ENCODE data around the gene CRABP2.

The CRABP2 gene

DNA sequence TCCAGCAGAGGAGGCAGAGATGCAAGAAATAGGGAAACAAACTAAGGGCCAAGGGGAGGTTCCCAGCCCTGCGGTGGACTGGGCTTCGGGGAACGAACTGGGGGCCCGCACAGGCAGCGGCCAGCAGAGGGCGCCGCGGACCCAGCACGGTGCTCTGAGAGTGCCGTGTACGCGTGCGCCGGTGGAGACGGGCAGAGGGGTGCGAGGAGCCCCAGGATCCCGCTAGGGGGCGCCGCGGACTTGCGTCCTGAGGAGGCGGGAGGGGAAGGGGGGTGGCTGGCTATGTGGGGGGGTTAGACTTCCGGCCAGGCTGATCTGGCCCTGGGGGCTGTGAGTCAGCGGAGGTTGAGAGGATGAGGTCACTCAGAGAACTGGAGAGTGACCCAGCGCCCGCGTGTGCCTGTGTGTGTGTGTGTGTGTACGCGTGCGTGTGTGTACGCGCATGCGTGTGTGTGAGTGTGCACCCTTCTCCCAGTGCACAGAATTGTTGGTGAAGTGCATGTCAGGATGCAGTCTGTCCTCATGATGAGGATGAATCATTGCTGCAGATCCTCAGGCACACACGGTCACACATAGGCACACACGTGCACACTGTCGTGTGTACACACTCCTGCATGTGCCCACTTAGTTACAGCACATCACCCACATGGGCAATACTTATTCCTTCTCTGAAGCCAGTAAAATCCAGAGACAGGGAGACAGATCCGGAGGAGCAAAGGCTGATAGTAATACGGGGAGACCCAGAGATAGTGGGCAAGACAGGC, 45.2 kb downstream of the CRABP2 start:
- peak; percentile 99 for DNase-seq (ENCODE audit: low read depth, low spot score)
- peaks cover 66% of the 10 kb centered on the region for H3K4me1 ChIP-seq (ENCODE audit: insufficient read depth, insufficient read length)
- H3K9ac ChIP-seq (ENCODE audit: insufficient read length, low read depth) = peak overlapping the region; percentile 50
- H3K36me3 ChIP-seq (ENCODE audit: insufficient read depth, insufficient read length, low read length) = no peaks in the 10 kb centered on the region
- TF ChIP-seq SUZ12 (IDR thresholded peaks at IDR 0.05; ENCODE audit: extremely low read depth, insufficient read depth, insufficient read length) = no peak
- no peak for TF ChIP-seq YY1 (IDR thresholded peaks at IDR 0.05; ENCODE audit: insufficient read depth, insufficient read length)
- TF ChIP-seq ZNF274 (IDR thresholded peaks at IDR 0.05; ENCODE audit: low read depth, low read length) = no peak
- no peak overlapping the region for H3K4me3 ChIP-seq (ENCODE audit: insufficient read length, low read depth)
- no peaks in the 10 kb centered on the region for H3K9me3 ChIP-seq (ENCODE audit: insufficient read depth, low read length)
- peaks cover 44% of the 10 kb centered on the region for H3K27me3 ChIP-seq (ENCODE audit: insufficient read depth, insufficient read length)

DNA sequence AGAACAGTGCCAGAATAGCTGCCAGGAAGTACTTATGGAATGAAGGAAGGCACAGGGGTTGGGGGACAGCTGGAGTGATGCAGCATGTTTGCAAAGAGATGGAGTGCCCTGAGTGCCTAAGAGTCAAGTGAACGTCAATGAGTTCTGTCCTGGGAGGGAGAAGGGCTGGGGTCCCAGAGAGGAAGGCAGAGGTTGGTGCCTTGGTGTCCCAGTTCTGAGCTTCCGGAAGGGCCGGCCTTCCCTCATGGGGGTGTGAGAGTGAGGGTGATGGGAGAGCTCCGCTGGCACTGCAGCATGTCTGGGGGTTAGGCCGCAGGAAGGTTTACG, 45.8 kb downstream of the CRABP2 start:
- peak overlapping the region; percentile 50 for H3K9ac ChIP-seq (ENCODE audit: insufficient read length, low read depth)
- H3K27me3 ChIP-seq (ENCODE audit: insufficient read depth, insufficient read length) = peaks cover 44% of the 10 kb centered on the region
- no peaks in the 10 kb centered on the region for H3K9me3 ChIP-seq (ENCODE audit: insufficient read depth, low read length)
- TF ChIP-seq ZNF274 (IDR thresholded peaks at IDR 0.05; ENCODE audit: low read depth, low read length) = no peak
- no peak for TF ChIP-seq SUZ12 (IDR thresholded peaks at IDR 0.05; ENCODE audit: extremely low read depth, insufficient read depth, insufficient read length)
- no peak for TF ChIP-seq YY1 (IDR thresholded peaks at IDR 0.05; ENCODE audit: insufficient read depth, insufficient read length)
- DNase-seq (ENCODE audit: low read depth, low spot score) = no peak
- H3K4me3 ChIP-seq (ENCODE audit: insufficient read length, low read depth) = no peak overlapping the region
- no peaks in the 10 kb centered on the region for H3K36me3 ChIP-seq (ENCODE audit: insufficient read depth, insufficient read length, low read length)
- peaks cover 64% of the 10 kb centered on the region for H3K4me1 ChIP-seq (ENCODE audit: insufficient read depth, insufficient read length)

DNA sequence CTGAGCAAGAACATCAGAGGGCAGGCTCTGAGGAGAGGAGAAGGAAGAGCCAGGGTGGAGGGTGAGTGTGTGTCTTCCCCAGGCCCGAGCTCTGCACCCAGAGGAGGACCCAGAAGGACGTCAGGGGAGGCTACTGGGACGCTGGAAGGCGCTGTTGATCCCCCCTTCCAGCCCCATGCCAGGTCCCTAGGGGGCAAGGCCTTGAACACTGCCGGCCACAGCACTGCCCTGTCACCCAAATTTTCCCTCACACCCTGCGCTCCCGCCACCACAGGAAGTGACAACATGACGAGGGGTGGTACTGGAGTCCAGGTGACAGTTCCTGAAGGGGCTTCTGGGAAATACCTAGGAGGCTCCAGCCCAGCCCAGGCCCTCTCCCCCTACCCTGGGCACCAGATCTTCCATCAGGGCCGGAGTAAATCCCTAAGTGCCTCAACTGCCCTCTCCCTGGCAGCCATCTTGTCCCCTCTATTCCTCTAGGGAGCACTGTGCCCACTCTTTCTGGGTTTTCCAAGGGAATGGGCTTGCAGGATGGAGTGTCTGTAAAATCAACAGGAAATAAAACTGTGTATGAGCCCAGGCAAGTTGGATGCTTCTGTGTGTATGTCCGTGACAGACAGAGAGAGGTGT, 46.3 kb downstream of the CRABP2 start:
- TF ChIP-seq SUZ12 (IDR thresholded peaks at IDR 0.05; ENCODE audit: extremely low read depth, insufficient read depth, insufficient read length) (no peak), ZNF274 (IDR thresholded peaks at IDR 0.05; ENCODE audit: low read depth, low read length) (no peak), YY1 (IDR thresholded peaks at IDR 0.05; ENCODE audit: insufficient read depth, insufficient read length) (no peak)
- no peaks in the 10 kb centered on the region for H3K36me3 ChIP-seq (ENCODE audit: insufficient read depth, insufficient read length, low read length)
- H3K4me1 ChIP-seq (ENCODE audit: insufficient read depth, insufficient read length) = peaks cover 58% of the 10 kb centered on the region
- H3K4me3 ChIP-seq (ENCODE audit: insufficient read length, low read depth) = no peak overlapping the region
- H3K27me3 ChIP-seq (ENCODE audit: insufficient read depth, insufficient read length) = peaks cover 44% of the 10 kb centered on the region
- H3K9ac ChIP-seq (ENCODE audit: insufficient read length, low read depth) = no peak overlapping the region
- no peaks in the 10 kb centered on the region for H3K9me3 ChIP-seq (ENCODE audit: insufficient read depth, low read length)
- DNase-seq (ENCODE audit: low read depth, low spot score) = no peak

DNA sequence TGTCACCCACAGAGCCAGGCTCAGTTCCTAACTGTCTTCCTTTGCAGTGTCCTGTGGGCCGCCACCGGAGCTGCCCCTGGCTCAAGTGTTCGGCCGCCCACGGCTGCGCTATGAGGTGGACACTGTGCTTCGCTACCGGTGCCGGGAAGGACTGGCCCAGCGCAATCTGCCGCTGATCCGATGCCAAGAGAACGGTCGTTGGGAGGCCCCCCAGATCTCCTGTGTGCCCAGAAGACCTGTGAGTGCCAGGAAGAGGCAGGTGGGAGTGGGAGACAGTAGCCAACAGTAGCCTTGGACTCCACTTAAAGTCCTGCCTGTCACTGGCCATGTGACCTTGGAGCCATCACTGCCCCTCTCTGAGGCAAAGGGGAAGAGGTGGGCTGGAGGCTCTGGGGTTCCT, 46.9 kb downstream of the CRABP2 start:
- TF ChIP-seq ZNF274 (IDR thresholded peaks at IDR 0.05; ENCODE audit: low read depth, low read length) (no peak), SUZ12 (IDR thresholded peaks at IDR 0.05; ENCODE audit: extremely low read depth, insufficient read depth, insufficient read length) (no peak), YY1 (IDR thresholded peaks at IDR 0.05; ENCODE audit: insufficient read depth, insufficient read length) (no peak)

DNA sequence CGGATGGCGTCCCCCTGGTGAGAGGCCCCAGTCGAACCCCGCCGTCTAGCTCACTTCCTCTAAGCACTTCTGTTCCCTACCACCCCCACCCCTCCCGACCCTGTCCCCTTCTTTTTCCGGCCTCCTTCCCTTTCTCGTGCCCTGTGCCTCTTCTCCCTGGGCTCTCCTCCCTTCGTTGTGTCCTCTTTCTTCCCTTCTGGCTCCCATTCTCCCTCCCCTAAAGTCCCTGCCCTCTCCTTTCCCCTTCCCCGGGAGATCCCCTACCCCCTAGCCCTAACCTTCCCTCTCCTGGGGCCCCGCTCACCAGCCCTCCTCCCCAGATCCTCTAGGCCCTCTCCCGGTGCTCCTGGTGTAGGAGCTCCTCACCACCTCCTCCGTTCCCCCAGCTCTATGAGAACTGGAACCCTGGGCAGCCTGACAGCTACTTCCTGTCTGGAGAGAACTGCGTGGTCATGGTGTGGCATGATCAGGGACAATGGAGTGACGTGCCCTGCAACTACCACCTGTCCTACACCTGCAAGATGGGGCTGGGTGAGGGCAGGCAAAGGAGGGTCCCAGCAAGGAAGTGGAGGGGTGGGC, 47.6 kb downstream of the CRABP2 start:
- no peak for DNase-seq (ENCODE audit: low read depth, low spot score)
- Histone ChIP-seq H3K9ac (ENCODE audit: insufficient read length, low read depth) (peak overlapping the region; percentile 35), H3K27me3 (ENCODE audit: insufficient read depth, insufficient read length) (peaks cover 44% of the 10 kb centered on the region), H3K4me1 (ENCODE audit: insufficient read depth, insufficient read length) (peaks cover 48% of the 10 kb centered on the region), H3K36me3 (ENCODE audit: insufficient read depth, insufficient read length, low read length) (no peaks in the 10 kb centered on the region), H3K9me3 (ENCODE audit: insufficient read depth, low read length) (no peaks in the 10 kb centered on the region), H3K4me3 (ENCODE audit: insufficient read length, low read depth) (peak overlapping the region; percentile 1)
- TF ChIP-seq SUZ12 (IDR thresholded peaks at IDR 0.05; ENCODE audit: extremely low read depth, insufficient read depth, insufficient read length) (no peak), YY1 (IDR thresholded peaks at IDR 0.05; ENCODE audit: insufficient read depth, insufficient read length) (no peak), ZNF274 (IDR thresholded peaks at IDR 0.05; ENCODE audit: low read depth, low read length) (no peak)

More for the DNA sequence above, 46.9 kb downstream of the CRABP2 start:
- no peak overlapping the region for H3K4me3 ChIP-seq (ENCODE audit: insufficient read length, low read depth)
- H3K4me1 ChIP-seq (ENCODE audit: insufficient read depth, insufficient read length) = peaks cover 53% of the 10 kb centered on the region
- DNase-seq (ENCODE audit: low read depth, low spot score) = no peak
- peaks cover 44% of the 10 kb centered on the region for H3K27me3 ChIP-seq (ENCODE audit: insufficient read depth, insufficient read length)
- H3K9me3 ChIP-seq (ENCODE audit: insufficient read depth, low read length) = no peaks in the 10 kb centered on the region
- H3K36me3 ChIP-seq (ENCODE audit: insufficient read depth, insufficient read length, low read length) = no peaks in the 10 kb centered on the region
- peak overlapping the region; percentile 12 for H3K9ac ChIP-seq (ENCODE audit: insufficient read length, low read depth)

DNA sequence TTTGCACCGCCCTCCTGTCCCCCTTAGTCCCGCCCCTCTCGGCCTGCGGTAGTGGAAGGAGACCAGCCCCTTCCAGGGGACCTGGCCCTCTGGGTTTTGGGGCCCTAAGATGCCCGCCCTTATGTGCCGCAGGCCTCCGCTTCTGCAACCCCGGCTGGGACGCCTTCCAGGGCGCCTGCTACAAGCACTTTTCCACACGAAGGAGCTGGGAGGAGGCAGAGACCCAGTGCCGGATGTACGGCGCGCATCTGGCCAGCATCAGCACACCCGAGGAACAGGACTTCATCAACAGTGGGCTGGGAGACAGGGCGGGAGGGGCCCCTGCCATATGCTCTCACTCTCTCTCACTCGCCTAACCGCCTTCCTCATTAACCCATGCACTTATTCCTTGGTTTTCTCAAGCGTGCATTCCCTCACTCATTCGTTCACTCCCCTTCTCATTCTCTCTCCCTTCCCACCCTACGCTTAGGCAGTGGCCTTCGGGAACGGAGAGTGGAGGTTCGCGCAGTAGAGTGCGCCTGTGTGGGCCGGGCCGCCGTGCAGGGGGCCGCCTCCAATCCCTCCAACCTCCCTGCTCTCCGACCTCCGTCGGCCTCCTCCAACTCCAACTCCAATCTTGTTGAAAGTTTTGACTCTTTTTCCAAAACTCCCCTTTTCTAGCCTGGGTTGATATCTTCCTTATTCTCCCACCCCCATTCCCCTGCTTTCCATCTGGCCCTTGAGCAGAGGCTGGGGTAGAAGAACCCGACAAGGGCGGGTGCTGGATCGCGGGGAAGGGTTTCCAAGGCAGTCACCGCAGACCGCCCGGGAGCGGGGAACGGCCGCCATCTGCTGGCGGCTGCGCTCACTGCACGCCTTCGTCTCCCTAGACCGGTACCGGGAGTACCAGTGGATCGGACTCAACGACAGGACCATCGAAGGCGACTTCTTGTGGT, 48.3 kb downstream of the CRABP2 start:
- no peak for TF ChIP-seq YY1 (IDR thresholded peaks at IDR 0.05; ENCODE audit: insufficient read depth, insufficient read length)
- TF ChIP-seq ZNF274 (IDR thresholded peaks at IDR 0.05; ENCODE audit: low read depth, low read length) = no peak
- TF ChIP-seq SUZ12 (IDR thresholded peaks at IDR 0.05; ENCODE audit: extremely low read depth, insufficient read depth, insufficient read length) = no peak
- Histone ChIP-seq H3K27me3 (ENCODE audit: insufficient read depth, insufficient read length) (peaks cover 44% of the 10 kb centered on the region), H3K4me1 (ENCODE audit: insufficient read depth, insufficient read length) (peaks cover 42% of the 10 kb centered on the region), H3K9ac (ENCODE audit: insufficient read length, low read depth) (peak overlapping the region; percentile 35), H3K9me3 (ENCODE audit: insufficient read depth, low read length) (no peaks in the 10 kb centered on the region), H3K36me3 (ENCODE audit: insufficient read depth, insufficient read length, low read length) (no peaks in the 10 kb centered on the region), H3K4me3 (ENCODE audit: insufficient read length, low read depth) (peak overlapping the region; percentile 1)
- no peak for DNase-seq (ENCODE audit: low read depth, low spot score)

Measured in NT2/D1 (cell line).